ENCODE results near the gene AMMECR1. TPM values are rescaled to one million over a fixed set of nuclear protein-coding genes. Genes with fewer than 3 reads are reported as not detected.

The AMMECR1 gene
- total and polyA plus RNA-seq, 2 experiments from 2014 or later: 10.5 to 20.0 TPM

DNA sequence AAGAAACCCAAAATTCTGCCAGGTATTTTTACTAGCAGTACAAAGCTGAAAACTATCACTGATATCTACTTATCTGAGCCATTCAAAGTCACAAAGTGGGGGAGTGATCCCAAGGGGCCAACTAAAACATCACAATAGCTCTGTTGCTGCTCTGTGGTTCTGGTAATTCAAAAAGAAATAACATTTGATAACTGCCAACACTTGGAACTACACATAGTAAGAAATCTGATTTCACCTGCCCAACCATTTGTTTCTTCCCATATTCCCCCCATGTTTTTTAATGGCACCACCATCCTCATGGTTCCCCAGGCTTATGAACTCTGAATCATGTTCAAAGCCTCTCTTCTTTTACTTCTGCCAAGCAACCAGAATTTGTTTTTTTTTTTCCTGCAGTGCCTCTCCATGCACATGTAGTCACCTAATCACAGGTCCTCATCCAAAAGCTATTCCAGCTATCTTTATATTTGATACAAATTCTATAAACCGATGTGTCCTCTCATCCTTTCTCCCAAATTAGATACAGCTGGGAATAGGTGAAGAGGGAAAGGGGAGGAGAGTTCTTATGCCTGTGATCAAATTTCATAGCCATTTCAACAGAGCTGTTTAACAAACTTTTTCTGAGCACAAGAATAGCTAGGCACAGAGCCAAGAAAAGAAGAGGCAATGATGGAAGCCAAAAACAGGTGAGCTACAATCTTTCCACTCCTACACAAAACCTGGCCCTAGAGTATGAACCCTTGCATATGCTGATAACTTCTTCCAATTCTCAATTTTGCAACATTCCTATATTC lies 7.7 kb downstream of the AMMECR1 start:
- peak; percentile 12 to 14 for DNase-seq (ENCODE audit: low read depth in 1 of 2, low spot score in 1 of 2)
- H3K4me1 ChIP-seq (ENCODE audit: low read depth): peaks cover 9% of the 10 kb centered on the region
- no peak overlapping the region for H3K4me3 ChIP-seq

GRCh38 chrX:110308220-110308619 lies 9.7 kb downstream of the AMMECR1 start:
- H3K27me3 ChIP-seq: no peaks in the 10 kb centered on the region
- H3K4me1 ChIP-seq (ENCODE audit: low read depth): peaks cover 9% of the 10 kb centered on the region
- H3K36me3 ChIP-seq: no peaks in the 10 kb centered on the region
- no peaks in the 10 kb centered on the region for H3K9me3 ChIP-seq (ENCODE audit: low read depth)
- DNase-seq (ENCODE audit: low read depth in 1 of 2, low spot score in 1 of 2): no peak
- no peak overlapping the region for H3K27ac ChIP-seq
- TF ChIP-seq CTCF (IDR thresholded peaks at IDR 0.05; ENCODE audit: low read depth, low read length): no peak
- no peak overlapping the region for H3K4me3 ChIP-seq

More for the DNA sequence above, 7.7 kb downstream of the AMMECR1 start:
- Histone ChIP-seq H3K27ac (no peak overlapping the region), H3K27me3 (no peaks in the 10 kb centered on the region), H3K36me3 (no peaks in the 10 kb centered on the region), H3K9me3 (ENCODE audit: low read depth) (no peaks in the 10 kb centered on the region)
- no peak for TF ChIP-seq CTCF (IDR thresholded peaks at IDR 0.05; ENCODE audit: low read depth, low read length)

DNA sequence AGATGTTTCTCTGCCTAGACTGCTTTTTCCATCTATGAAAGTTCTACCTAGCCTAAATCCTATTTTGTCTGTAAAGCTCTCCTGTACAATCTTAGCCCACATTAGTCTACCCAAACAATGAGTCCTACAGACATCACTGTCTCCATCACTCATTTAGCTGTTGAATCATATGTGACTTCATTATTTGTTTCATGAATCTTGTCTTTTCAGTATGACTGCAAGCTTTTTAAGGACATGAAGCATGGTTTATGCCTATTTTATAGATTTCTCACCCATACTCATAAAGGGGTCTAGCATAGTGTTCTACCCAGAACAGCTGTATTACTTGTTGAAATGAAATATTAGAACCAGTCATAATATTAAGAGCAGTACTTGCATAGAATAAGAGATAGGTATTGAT lies 13.0 kb downstream of the AMMECR1 start:
- no peak for DNase-seq (ENCODE audit: low read depth in 1 of 2, low spot score in 1 of 2)
- no peaks in the 10 kb centered on the region for H3K4me1 ChIP-seq (ENCODE audit: low read depth)
- no peaks in the 10 kb centered on the region for H3K9me3 ChIP-seq (ENCODE audit: low read depth)
- no peaks in the 10 kb centered on the region for H3K36me3 ChIP-seq
- H3K4me3 ChIP-seq: no peak overlapping the region
- H3K27ac ChIP-seq: no peak overlapping the region
- no peak for TF ChIP-seq CTCF (IDR thresholded peaks at IDR 0.05; ENCODE audit: low read depth, low read length)
- no peaks in the 10 kb centered on the region for H3K27me3 ChIP-seq

DNA sequence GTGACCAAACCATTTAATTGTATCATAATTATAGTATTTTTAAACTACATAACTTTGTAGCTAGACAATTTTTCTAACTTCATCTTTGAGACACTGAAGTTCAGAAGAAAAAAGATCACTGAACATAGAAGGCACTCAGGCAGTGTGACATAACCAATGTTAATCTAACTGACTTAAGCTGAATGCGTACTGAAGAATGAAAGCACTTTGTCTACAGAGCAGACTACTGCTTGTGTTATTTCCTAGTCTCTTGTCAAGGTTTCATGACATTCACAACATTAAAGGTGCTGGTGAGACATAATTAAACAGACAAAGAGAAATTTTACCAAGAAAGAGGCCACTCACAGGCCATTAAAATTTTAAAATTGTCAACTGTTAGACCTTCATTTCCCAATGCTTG lies 13.5 kb downstream of the AMMECR1 start:
- Histone ChIP-seq H3K4me3 (no peak overlapping the region), H3K27ac (no peak overlapping the region), H3K36me3 (no peaks in the 10 kb centered on the region), H3K4me1 (ENCODE audit: low read depth) (no peaks in the 10 kb centered on the region), H3K27me3 (no peaks in the 10 kb centered on the region), H3K9me3 (ENCODE audit: low read depth) (no peaks in the 10 kb centered on the region)
- TF ChIP-seq CTCF (IDR thresholded peaks at IDR 0.05; ENCODE audit: low read depth, low read length): no peak
- DNase-seq (ENCODE audit: low read depth in 1 of 2, low spot score in 1 of 2): no peak

GRCh38 chrX:110302975-110303374 lies 14.9 kb downstream of the AMMECR1 start:
- no peak overlapping the region for H3K4me3 ChIP-seq
- no peaks in the 10 kb centered on the region for H3K4me1 ChIP-seq (ENCODE audit: low read depth)
- no peaks in the 10 kb centered on the region for H3K27me3 ChIP-seq
- no peaks in the 10 kb centered on the region for H3K36me3 ChIP-seq
- no peaks in the 10 kb centered on the region for H3K9me3 ChIP-seq (ENCODE audit: low read depth)
- TF ChIP-seq CTCF (IDR thresholded peaks at IDR 0.05; ENCODE audit: low read depth, low read length): no peak
- H3K27ac ChIP-seq: no peak overlapping the region
- DNase-seq (ENCODE audit: low read depth in 1 of 2, low spot score in 1 of 2): no peak
